GM19395 (cell line): ENCODE results near the gene CHD3.

Experiments used
- ATAC-seq: cut with Tn5 transposase; IDR thresholded peaks from one replicate; pipeline ENCODE4 v1.9.1; 2021; ENCODE audit warnings: mild to moderate bottlenecking, moderate library complexity; ENCODE audit not compliant: unreplicated experiment

The CHD3 gene

GRCh38 chr17:7888184-7888920, at the start of gene CHD3:
CHD3 (plus strand) TSS chr17:7888789; CDS start chr17:7889001, 212 bp downstream.
- ATAC-seq, result no peak

- ATAC-seq, result no peak
Observed at GRCh38 chr17:7839190-7839875, 49.3 kb upstream of the CHD3 start.

DNA sequence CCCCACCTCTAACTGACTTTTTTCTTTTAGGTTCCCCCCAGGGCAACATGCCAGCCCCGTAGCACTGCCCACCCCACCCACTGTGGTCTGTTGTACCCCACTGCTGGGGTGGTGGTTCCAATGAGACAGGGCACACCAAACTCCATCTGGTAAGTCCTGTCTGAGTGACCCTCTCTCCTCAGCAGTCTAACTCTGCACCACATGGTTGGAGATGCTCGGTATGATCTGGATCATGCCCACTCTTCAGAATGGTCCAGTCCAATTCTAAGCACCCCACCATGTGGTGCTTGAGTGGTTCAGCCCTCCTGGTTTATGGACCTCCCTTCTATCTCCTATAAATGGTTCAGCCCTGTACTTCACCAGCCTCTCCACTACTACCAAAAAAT, 48.7 kb upstream of the CHD3 start:
- ATAC-seq, result no peak

GRCh38 chr17:7840441-7840840, 48.1 kb upstream of the CHD3 start:
- no peak for ATAC-seq

DNA sequence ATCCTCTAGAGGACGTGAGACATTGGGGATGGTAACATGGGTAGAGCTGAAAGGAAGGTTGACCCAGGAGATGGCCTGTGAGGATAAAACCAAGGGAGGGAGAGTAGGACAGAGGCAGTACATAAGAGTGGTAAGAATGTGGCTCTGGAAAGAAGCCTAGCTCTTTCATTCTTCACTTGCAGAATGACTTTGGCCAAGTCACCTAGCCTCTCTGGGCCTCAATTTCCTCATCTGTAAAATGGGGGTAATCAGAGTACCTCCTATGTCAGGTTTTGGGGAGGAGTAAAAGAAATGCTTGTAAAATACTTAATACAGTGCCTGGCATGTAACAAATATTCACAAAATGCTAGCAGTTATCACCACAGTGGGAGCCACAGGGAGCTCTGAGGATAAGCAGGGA, 47.7 kb upstream of the CHD3 start:
- ATAC-seq, result no peak

GRCh38 chr17:7841396-7841914, 47.1 kb upstream of the CHD3 start:
- peak; percentile 5 for ATAC-seq

GRCh38 chr17:7841915-7842379, 46.6 kb upstream of the CHD3 start:
- peak; percentile 22 for ATAC-seq

DNA sequence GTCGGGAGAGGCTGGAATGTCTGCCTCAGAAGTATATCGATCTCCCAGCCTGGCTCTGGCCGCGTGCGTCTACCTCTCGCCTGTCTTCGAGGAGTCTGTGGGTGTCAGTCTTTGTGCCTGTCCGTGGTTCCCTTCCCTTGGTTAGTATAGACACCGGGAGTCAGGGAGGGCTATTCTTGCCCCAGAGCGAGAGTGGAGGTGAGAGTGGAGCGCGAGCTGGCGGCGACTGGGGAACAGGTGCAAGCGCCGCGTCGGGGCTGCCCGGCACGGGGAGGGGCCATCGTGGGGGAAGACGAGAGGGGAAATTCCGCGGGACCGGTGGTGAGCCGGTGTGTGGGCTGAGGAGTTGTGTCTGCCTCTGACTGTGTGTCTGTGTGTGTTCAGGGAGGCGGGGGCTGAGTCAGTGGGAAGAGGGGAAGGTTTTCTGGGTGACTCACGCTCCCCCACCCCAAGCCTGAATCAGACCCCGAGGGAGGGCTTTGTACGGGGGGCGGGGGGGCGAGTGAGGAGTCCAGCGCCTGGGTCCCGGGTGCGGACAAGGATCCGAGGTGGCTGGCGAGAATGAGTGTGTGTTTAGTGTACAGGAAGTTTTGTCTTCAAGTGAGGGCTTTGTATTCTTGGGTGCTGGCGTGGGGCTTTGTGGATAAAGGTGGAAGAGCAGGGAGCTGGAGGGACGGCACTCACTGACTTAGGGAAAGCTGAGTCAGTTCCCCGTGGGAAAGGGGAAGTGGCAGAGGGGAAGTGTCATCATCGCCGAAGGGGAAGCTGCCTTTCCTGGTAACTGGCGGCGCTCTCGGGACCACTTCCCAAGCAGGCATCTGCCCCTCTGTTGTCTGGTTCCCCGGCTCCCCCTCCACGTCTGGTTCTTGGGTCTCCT, 46.0 kb upstream of the CHD3 start:
- peak; percentile 29 for ATAC-seq

GRCh38 chr17:7843257-7843535, 45.4 kb upstream of the CHD3 start:
- ATAC-seq, result no peak

DNA sequence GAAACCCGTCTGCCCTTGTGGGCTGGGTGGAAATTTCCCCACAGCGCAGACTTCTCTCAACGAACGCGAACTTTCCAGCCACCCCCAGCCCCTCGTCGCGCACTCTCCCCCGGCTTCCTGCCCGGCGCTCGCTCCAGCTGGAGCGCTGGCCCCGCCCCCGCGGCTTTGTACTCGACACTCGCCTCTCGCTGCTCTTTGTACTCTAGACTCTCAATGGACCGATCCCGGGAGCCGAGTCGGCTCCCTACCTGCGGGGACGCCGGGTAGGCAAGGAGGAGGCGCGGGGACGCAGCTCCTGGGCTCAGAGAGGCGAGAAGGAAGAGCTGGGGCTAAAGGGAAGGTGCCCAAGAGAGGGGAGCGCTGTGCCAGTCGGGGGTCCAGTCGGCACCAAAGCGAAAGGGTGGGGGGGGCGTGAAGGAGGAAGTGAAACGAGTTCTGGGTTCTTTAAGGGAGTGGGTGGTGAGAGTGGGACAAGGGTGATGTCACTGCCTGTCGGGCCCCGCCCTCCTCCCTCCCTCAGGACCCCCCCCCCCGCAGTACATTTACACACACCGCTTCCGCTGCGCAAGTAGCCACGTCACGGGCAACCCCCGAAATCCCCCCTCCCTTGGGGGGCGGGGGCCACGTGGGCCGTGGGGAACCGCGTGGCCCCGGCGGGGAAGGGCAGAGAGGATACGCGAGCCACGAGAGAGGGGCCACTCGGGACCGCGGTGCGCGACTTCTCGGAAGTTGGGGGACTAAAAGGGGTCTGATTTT, 44.9 kb upstream of the CHD3 start:
- ATAC-seq, result peak; percentile 33

GRCh38 chr17:7844292-7845154, 44.1 kb upstream of the CHD3 start:
- ATAC-seq, result peak; percentile 52

- ATAC-seq, result no peak
Observed at GRCh38 chr17:7845359-7846062, 43.1 kb upstream of the CHD3 start.

GRCh38 chr17:7846063-7846735, 42.4 kb upstream of the CHD3 start:
- no peak for ATAC-seq

DNA sequence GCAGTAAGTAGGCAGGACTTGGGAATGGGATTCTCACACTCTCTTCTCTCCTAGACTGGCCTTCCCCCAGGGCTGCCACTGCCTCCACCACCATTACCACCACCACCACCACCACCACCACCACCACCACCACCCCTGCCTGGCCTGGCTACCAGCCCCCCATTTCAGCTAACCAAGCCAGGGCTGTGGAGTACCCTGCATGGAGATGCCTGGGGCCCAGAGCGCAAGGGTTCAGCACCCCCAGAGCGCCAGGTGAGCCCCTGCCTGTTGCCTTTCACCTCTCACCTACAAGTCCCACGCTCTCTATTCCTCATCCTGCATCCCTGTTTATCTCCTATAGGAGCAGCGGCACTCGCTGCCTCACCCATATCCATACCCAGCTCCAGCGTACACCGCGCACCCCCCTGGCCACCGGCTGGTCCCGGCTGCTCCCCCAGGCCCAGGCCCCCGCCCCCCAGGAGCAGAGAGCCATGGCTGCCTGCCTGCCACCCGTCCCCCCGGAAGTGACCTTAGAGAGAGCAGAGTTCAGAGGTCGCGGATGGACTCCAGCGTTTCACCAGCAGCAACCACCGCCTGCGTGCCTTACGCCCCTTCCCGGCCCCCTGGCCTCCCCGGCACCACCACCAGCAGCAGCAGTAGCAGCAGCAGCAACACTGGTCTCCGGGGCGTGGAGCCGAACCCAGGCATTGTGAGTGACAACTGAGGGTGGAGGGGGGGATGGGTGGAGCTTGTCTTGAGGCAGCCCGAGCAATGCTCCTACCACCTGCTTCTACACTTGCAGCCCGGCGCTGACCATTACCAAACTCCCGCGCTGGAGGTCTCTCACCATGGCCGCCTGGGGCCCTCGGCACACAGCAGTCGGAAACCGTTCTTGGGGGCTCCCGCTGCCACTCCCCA, 41.6 kb upstream of the CHD3 start:
- no peak for ATAC-seq

DNA sequence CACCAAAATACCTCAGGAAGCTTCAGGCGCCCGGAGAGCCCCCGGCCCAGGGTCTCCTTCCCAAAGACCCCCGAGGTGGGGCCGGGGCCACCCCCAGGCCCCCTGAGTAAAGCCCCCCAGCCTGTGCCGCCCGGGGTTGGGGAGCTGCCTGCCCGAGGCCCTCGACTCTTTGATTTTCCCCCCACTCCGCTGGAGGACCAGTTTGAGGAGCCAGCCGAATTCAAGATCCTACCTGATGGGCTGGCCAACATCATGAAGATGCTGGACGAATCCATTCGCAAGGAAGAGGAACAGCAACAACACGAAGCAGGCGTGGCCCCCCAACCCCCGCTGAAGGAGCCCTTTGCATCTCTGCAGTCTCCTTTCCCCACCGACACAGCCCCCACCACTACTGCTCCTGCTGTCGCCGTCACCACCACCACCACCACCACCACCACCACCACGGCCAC, 40.4 kb upstream of the CHD3 start:
- no peak for ATAC-seq

DNA sequence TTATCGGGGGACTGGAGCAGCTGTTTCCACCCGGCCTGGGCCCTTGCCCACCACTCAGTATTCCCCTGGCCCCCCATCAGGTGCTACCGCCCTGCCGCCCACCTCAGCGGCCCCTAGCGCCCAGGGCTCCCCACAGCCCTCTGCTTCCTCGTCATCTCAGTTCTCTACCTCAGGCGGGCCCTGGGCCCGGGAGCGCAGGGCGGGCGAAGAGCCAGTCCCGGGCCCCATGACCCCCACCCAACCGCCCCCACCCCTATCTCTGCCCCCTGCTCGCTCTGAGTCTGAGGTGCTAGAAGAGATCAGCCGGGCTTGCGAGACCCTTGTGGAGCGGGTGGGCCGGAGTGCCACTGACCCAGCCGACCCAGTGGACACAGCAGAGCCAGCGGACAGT, 39.9 kb upstream of the CHD3 start:
- ATAC-seq, result no peak

- no peak for ATAC-seq
Observed at GRCh38 chr17:7849130-7849750, 39.3 kb upstream of the CHD3 start.
